HepG2 (cell line): Measurements from ENCODE around the gene PLSCR5. TPM values are rescaled to one million over a fixed set of nuclear protein-coding genes. Genes with fewer than 3 reads are reported as not detected.
A peak's percentile ranks its signal among the peaks of the same experiment; 100 is the strongest.

Experiments used
- ARNT ChIP-seq: fragments of 450-650 bp; IDR thresholded peaks from 2 replicates; pipeline ENCODE4 v1.6.1; 2017
- ATRX ChIP-seq: sonication (generic); formaldehyde crosslinking; IDR thresholded peaks from 2 replicates; pipeline ENCODE4 v1.4.0; 2020; ENCODE audit warnings: missing genetic modification reagents, borderline replicate concordance
- CCAR2 ChIP-seq: fragments of 200-400 bp; formaldehyde crosslinking; optimal IDR thresholded peaks from 2 replicates; pipeline ENCODE3; 2018; ENCODE audit warnings: low read depth, mild to moderate bottlenecking, low read length, moderate library complexity
- CEBPZ ChIP-seq: IDR thresholded peaks from 2 replicates; pipeline ENCODE4 v1.6.1; 2012; ENCODE audit warnings: low read length, improper control_type of control experiment
- HNRNPL ChIP-seq: fragments of 200-400 bp; formaldehyde crosslinking; IDR thresholded peaks from 2 replicates; pipeline ENCODE4 v1.6.1; 2017; ENCODE audit warnings: mild to moderate bottlenecking, low read depth, low read length
- HOXD1 ChIP-seq: sonication (generic); formaldehyde crosslinking; IDR thresholded peaks from 2 replicates; pipeline ENCODE4 v1.5.0; 2020; ENCODE audit warnings: missing genetic modification reagents
- KAT7 ChIP-seq: IDR thresholded peaks from 2 replicates; pipeline ENCODE4 v1.6.1; 2018; ENCODE audit warnings: borderline replicate concordance, missing compliant biosample characterization
- LBX2 ChIP-seq: sonication (generic); formaldehyde crosslinking; IDR thresholded peaks from 2 replicates; pipeline ENCODE4 v1.5.0; 2020; ENCODE audit warnings: missing genetic modification reagents, mild to moderate bottlenecking, borderline replicate concordance
- NFE2L1 ChIP-seq: sonication (generic); formaldehyde crosslinking; IDR thresholded peaks from 2 replicates; pipeline ENCODE4 v1.4.0; 2020; ENCODE audit warnings: missing genetic modification reagents, mild to moderate bottlenecking, borderline replicate concordance
- PCBP1 ChIP-seq: fragments of 200-400 bp; formaldehyde crosslinking; IDR thresholded peaks from 2 replicates; pipeline ENCODE4 v1.6.1; 2017; ENCODE audit warnings: mild to moderate bottlenecking, low read depth, low read length, borderline replicate concordance
- POLR2G ChIP-seq: fragments of 200-400 bp; formaldehyde crosslinking; IDR thresholded peaks from 2 replicates; pipeline ENCODE4 v1.6.1; 2018; ENCODE audit warnings: mild to moderate bottlenecking, low read depth, low read length, moderate library complexity
- RFXAP ChIP-seq: sonication (generic); formaldehyde crosslinking; IDR thresholded peaks from 2 replicates; pipeline ENCODE4 v1.4.0; 2020; ENCODE audit warnings: missing genetic modification reagents, borderline replicate concordance
- SMAD9 ChIP-seq: sonication (generic); formaldehyde crosslinking; IDR thresholded peaks from 2 replicates; pipeline ENCODE4 v1.5.1; 2020; ENCODE audit warnings: mild to moderate bottlenecking, missing genetic modification reagents
- SNAPC5 ChIP-seq: sonication (generic); formaldehyde crosslinking; IDR thresholded peaks from 2 replicates; pipeline ENCODE4 v1.8.1; 2023; ENCODE audit warnings: mild to moderate bottlenecking, missing genetic modification reagents, borderline replicate concordance
- THRA ChIP-seq: sonication (generic); formaldehyde crosslinking; IDR thresholded peaks from 2 replicates; pipeline ENCODE4 v1.4.0; 2020; ENCODE audit warnings: missing genetic modification reagents, borderline replicate concordance
- THYN1 ChIP-seq: sonication (generic); formaldehyde crosslinking; IDR thresholded peaks from 2 replicates; pipeline ENCODE4 v1.8.1; 2023; ENCODE audit warnings: low read depth, mild to moderate bottlenecking, moderate library complexity, missing genetic modification reagents, borderline replicate concordance
- ZFAT ChIP-seq: sonication (generic); formaldehyde crosslinking; conservative IDR thresholded peaks from 2 replicates; pipeline ENCODE4 v1.8.1; 2023; ENCODE audit warnings: missing genetic modification reagents, inconsistent platforms
- ZNF101 ChIP-seq: sonication (generic); formaldehyde crosslinking; IDR thresholded peaks from 2 replicates; pipeline ENCODE4 v1.4.0; 2020; ENCODE audit warnings: mild to moderate bottlenecking, low read depth, missing genetic modification reagents, borderline replicate concordance
- ZNF549 ChIP-seq: sonication (generic); formaldehyde crosslinking; IDR thresholded peaks from 2 replicates; pipeline ENCODE4 v1.5.0; 2020; ENCODE audit warnings: missing genetic modification reagents
- ZNF570 ChIP-seq: sonication (generic); formaldehyde crosslinking; IDR thresholded peaks from 2 replicates; pipeline ENCODE4 v1.4.0; 2020; ENCODE audit warnings: mild to moderate bottlenecking, missing genetic modification reagents, borderline replicate concordance
- ZNF597 ChIP-seq: sonication (generic); formaldehyde crosslinking; IDR thresholded peaks from 2 replicates; pipeline ENCODE4 v1.5.0; 2020; ENCODE audit warnings: missing genetic modification reagents
- ZNF780A ChIP-seq: sonication (generic); formaldehyde crosslinking; IDR thresholded peaks from 2 replicates; pipeline ENCODE4 v1.8.0; 2022; ENCODE audit warnings: mild to moderate bottlenecking, missing genetic modification reagents, moderate library complexity
- ZNF841 ChIP-seq: sonication (generic); formaldehyde crosslinking; IDR thresholded peaks from 2 replicates; pipeline ENCODE4 v1.8.1; 2023; ENCODE audit warnings: missing genetic modification reagents, borderline replicate concordance
- ZNF878 ChIP-seq: sonication (generic); formaldehyde crosslinking; IDR thresholded peaks from 2 replicates; pipeline ENCODE4 v1.8.1; 2023; ENCODE audit warnings: mild to moderate bottlenecking, missing genetic modification reagents, moderate library complexity
- ZZZ3 ChIP-seq: sonication (generic); formaldehyde crosslinking; IDR thresholded peaks from 2 replicates; pipeline ENCODE4 v1.4.0; 2020; ENCODE audit warnings: missing genetic modification reagents, mild to moderate bottlenecking, borderline replicate concordance
- polyA plus RNA-seq, 8 experiments: library from polyadenylated mRNA; depleted of rRNA in 3 of 8; stranded (reverse) in 7 of 8; unstranded in 1 of 8; fragments of >200 nt; fragmentation: Illumina TruSeq in 4 of 8; extraction: Trizol in 4 of 8; gene quantifications; 2 replicates each; pipeline versions ENCODE4 v1.2.1 to v1.2.3, GENCODE V29; 2011 to 2016; ENCODE audit warnings: low read depth in 4 of 8, missing spikeins in 1 of 8, mixed read lengths in 1 of 8; ENCODE audit not compliant: insufficient read depth in 1 of 8
- total RNA-seq, 5 experiments: library from RNA; depleted of rRNA; stranded (reverse); fragments of >200 nt; fragmentation: Illumina TruSeq; extraction: Trizol; gene quantifications; 2 replicates each; pipeline ENCODE4 v1.2.3, GENCODE V29; 2016; ENCODE audit warnings: low read depth in 1 of 5

PLSCR5 gene
- total and polyA plus RNA-seq, 2 of the 13 experiments (the other 11 are each of a cell fraction or from before 2014, with no cell fraction given), result 0.50 TPM; not detected in 1

- TF ChIP-seq SMAD9 (CRISPR knock-in tag) (no peak), THYN1 (CRISPR knock-in tag) (0 out of 2 replicates have a peak, but pooled peaks have one; percentile 43), ZZZ3 (CRISPR knock-in tag) (no peak), CEBPZ (no peak), CCAR2 (no peak), ZNF549 (CRISPR knock-in tag) (no peak), ZNF841 (CRISPR knock-in tag) (no peak), ARNT (no peak), ZNF878 (CRISPR knock-in tag) (no peak), ZNF101 (CRISPR knock-in tag) (no peak), THRA (CRISPR knock-in tag) (0 out of 2 replicates have a peak, but pooled peaks have one; percentile 47), PCBP1 (no peak), NFE2L1 (CRISPR knock-in tag) (no peak), ZFAT (CRISPR knock-in tag) (no peak), ATRX (CRISPR knock-in tag) (no peak), HNRNPL (no peak), ZNF780A (CRISPR knock-in tag) (no peak), RFXAP (CRISPR knock-in tag) (no peak), ZNF570 (no peak), ZNF597 (CRISPR knock-in tag) (no peak), POLR2G (no peak), SNAPC5 (CRISPR knock-in tag) (no peak), LBX2 (no peak), HOXD1 (CRISPR knock-in tag) (0 out of 2 replicates have a peak, but pooled peaks have one; percentile 60), KAT7 (no peak)
Measured at GRCh38 chr3:146581080-146581601, 24.0 kb downstream of the PLSCR5 start (continued).
